HG03354 (cell line): Measurements from ENCODE around the gene STIM1.

ENCODE experiments used
- ATAC-seq: cut with Tn5 transposase; IDR thresholded peaks from one replicate; pipeline ENCODE4 v1.9.1; 2021; ENCODE audit warnings: mild to moderate bottlenecking; ENCODE audit not compliant: unreplicated experiment, poor library complexity, severe bottlenecking

Gene STIM1

DNA sequence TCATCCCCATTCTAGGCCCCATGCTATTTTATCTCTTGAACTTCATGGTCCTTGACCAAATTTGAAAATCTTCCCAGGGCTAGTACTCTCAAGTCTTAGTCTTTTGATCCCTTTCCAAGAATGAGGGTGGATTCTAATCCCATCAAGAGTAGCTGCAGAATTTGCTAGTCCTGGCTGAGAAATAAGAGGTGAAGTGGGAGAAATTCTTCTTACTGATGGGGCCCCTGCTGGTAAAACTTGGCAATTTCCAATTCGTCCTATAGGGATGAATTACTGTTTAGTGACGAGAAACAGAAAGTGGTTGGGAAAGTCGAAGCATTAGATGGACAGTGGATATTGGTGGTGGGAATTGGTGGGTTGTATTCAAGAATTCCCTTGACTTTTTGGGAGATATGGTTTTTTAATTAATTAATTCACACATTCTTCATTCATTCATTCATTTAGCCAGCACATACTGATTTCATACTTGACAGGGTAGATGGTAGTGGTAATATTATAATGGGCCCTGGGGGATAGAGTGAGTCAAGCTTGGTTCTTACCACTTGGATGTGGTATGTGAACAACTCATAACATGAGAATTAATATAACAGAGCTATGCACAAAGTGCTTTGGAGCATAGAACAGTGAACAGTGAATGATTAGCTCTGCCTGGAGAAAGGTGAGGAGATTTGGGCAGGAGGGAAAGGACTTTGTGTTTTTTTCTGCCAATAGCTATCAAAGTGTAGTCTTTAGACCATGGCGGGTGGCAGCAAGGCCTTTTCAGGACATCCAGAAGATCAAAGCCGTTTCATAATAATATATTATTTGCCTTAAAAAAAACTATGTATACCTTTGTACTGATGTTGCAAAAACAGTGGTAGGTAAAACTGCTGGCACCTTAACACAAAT, 103.8 kb downstream of the STIM1 start:
- ATAC-seq, result peak; percentile 75

DNA sequence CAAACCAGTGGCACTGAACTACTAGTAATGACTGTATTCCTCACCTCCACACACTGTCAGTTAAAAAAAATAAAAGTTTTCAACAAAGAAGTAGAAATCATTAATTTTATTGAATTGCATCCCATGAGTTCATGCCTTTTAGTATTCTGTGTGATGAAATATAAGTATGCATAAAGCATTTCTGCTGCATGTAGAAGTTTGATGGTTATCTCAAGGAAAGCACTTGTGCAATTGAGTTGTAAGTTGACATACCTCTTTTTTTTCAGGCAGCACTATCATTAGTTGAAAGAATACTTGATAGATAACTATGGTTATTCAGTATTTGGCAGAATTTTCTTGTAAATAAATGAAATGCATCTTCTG, 104.4 kb downstream of the STIM1 start:
- ATAC-seq, result no peak

- no peak for ATAC-seq
Observed at GRCh38 chr11:3962406-3962840, 107.0 kb downstream of the STIM1 start.

DNA sequence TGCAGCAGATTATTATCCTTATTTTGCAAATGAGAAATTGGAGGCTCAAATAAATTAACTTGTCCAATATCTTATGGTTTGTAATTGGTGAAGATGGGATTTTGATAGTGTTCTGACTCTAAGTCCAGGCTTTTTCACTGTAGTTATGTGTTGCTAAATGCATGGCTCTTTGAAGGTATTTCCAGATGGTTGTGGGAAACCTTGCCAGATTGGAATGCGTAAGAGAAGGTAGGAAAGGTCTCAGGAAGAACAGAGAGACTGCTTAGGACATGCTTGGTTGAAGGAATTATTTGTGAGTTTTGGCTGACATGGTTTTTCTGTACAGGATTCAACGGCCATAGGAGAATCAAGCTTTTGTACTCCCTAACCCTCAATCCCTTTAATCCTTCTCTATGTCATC, 108.6 kb downstream of the STIM1 start:
- no peak for ATAC-seq

GRCh38 chr11:3964935-3965604, 109.6 kb downstream of the STIM1 start:
- no peak for ATAC-seq

GRCh38 chr11:3967695-3968094, 112.2 kb downstream of the STIM1 start:
- ATAC-seq, result no peak

- ATAC-seq, result no peak
Observed at GRCh38 chr11:3969200-3969599, 113.7 kb downstream of the STIM1 start.

- ATAC-seq, result no peak
Observed at GRCh38 chr11:3969613-3970012, 114.1 kb downstream of the STIM1 start.

- no peak for ATAC-seq
Observed at GRCh38 chr11:3970108-3970507, 114.6 kb downstream of the STIM1 start.

DNA sequence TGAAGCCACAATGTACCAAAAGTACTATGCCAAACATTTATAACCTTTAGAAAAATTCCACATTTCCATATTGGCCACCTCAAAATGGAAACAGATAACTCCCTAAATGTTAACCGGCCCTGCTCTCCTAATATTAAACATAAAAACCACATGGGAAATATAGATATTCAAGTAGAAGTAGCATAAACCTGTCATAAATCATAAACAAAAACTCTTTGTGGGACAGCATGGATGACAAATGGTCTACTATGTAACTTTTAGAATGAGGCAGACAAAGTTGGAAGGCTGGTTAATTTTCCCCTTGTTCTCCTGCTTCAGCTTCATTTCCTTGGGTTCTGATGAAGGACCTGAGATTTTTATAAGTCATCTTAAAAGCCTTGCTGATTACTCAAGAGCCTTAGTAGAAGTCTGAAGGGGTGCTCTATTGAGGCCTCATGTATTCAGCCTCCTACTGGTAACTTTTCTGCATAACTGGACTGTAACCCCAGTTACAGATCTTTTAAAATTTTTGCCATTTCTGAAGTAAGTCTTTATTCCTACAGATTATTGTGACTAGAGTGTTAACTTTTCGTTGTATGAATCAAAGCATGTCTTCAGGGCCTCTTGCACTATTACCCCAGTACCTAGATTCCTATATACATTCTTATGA, 116.4 kb downstream of the STIM1 start:
- no peak for ATAC-seq

DNA sequence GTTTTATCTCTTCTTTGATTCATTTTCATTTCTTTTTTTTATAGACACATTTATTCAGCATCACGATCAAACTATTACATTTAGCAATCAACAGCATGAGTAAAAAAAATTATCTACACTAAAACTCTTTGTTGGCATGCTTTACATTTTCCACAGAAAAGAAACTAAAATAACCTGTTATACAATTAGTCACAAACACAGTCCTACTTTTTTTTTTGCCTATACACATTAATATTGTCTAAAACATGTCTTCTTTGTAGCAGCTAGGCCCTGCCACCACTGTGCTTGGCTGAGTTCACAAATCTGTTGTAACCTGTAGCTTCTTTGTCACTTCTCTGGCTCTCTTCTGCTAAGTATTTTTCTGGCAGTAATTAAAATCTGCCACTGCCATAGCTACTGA, 117.0 kb downstream of the STIM1 start:
- no peak for ATAC-seq

- no peak for ATAC-seq
Observed at GRCh38 chr11:3977078-3977477, 121.6 kb downstream of the STIM1 start.

- no peak for ATAC-seq
Observed at GRCh38 chr11:3981084-3981633, 125.7 kb downstream of the STIM1 start.

DNA sequence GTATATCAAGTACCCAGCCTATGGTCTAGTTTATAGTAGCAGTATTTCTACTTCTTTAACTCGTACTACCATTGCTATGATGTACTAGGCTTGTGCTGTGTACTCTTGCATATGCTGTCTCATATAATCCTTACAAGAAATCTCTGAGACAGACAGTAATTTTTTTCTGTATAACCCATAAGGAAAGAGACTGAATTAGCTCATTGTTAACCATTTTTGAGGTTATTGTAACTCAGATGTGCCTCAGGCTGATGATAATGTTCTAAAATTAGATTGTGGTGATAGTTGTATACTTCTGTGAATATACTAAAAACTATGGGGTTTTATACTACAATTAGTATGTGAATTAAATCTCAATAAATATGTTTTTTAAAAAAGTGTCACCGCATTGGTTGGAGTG, 127.0 kb downstream of the STIM1 start:
- ATAC-seq, result no peak

GRCh38 chr11:3983101-3983500, 127.6 kb downstream of the STIM1 start:
- ATAC-seq, result no peak

GRCh38 chr11:3984896-3985295, 129.4 kb downstream of the STIM1 start:
- ATAC-seq, result no peak

GRCh38 chr11:3985631-3986030, 130.2 kb downstream of the STIM1 start:
- ATAC-seq, result no peak

DNA sequence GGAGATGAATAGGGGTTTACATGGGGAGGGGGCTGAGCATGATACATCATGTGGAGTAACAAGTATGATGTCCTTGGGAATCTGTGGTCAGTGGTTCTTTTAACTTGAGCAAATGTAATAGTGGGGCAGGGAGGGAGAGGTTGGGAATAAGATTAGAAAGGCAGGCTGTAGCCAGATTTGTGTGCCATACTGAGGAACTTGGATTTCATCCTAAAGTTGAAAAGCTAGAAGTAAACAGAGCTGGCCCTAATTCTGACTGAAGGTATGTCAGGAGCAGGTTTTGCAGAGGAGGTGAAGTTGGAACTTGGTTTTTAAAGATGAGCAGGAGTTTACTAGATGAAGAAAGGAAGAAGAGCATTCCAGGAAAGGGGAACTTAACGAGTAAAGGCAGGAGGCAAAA, 130.8 kb downstream of the STIM1 start:
- no peak for ATAC-seq

- no peak for ATAC-seq
Observed at GRCh38 chr11:3989276-3989920, 133.9 kb downstream of the STIM1 start.

DNA sequence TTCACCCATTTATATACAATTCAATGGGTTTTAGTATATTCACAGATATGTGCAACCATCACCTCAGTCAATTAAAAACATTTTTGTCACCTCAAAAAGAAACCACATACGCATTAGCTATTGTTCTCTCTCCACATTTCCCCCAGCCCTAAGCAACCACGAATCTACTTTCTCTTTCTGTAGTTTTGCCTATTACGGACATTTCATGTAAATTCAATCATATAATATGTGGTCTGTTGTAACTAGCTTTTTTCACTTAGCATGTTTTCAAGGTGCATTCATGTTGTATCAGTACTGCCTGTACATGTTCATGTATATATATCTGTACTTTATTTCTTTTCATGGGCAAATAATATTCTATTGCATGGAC, 134.4 kb downstream of the STIM1 start:
- ATAC-seq, result no peak
